Cardiac muscle cell (in vitro differentiated cells and primary cell): Measurements from ENCODE around the gene GNAS-AS1. TPM values are rescaled to one million over a fixed set of nuclear protein-coding genes. Genes with fewer than 3 reads are reported as not detected.

Source experiments
- DNase-seq, 2 donors: peaks; one replicate each; pipeline versions ENCODE4 v3.0.0 to v3.0.0-alpha.2; 2010 to 2017; ENCODE audit warnings: low read depth in 1 of 2, low spot score in 1 of 2
- H3K27ac ChIP-seq: fragments of 200-600 bp; sonication (generic); 2 replicates; pipeline ENCODE4 v1.5.1; 2016
- H3K27me3 ChIP-seq: fragments of 200-600 bp; sonication (generic); 2 replicates; pipeline ENCODE4 v1.6.0; 2016; ENCODE audit warnings: control low read depth
- H3K36me3 ChIP-seq: fragments of 200-600 bp; sonication (generic); 2 replicates; pipeline ENCODE4 v1.5.1; 2016; ENCODE audit warnings: control low read depth
- H3K4me1 ChIP-seq: fragments of 200-600 bp; sonication (generic); 2 replicates; pipeline ENCODE4 v1.8.1; 2017; ENCODE audit warnings: low read depth, mild to moderate bottlenecking, mixed run types
- H3K4me3 ChIP-seq: fragments of 200-600 bp; sonication (generic); 2 replicates; pipeline ENCODE4 v1.5.1; 2016; ENCODE audit warnings: mild to moderate bottlenecking
- H3K9me3 ChIP-seq: fragments of 200-600 bp; sonication (generic); 2 replicates; pipeline ENCODE4 v1.5.1; 2017; ENCODE audit warnings: low read depth, mild to moderate bottlenecking, control low read depth
- polyA plus RNA-seq: library from polyadenylated mRNA; unstranded; fragments of >200 nt; fragmentation: Nextera tagmentation; extraction: Ambion mirVana; gene quantifications from 2 replicates; pipeline ENCODE4 v1.2.1, GENCODE V29; 2016
- total RNA-seq: library from RNA; depleted of rRNA; stranded (reverse); fragments of >200 nt; gene quantifications from 2 replicates; pipeline ENCODE4 v1.2.3, GENCODE V29; 2016
- TF ChIP-seq, protein P1 (sequence below): IDR thresholded peaks from 2 replicates; pipeline ENCODE4 v1.5.1; 2012; ENCODE audit warnings: low read depth, mild to moderate bottlenecking, low read length

GNAS-AS1 gene
- total and polyA plus RNA-seq, 2 experiments from 2014 or later, result 1.4 to 1.8 TPM

GRCh38 chr20:58854638-58855471 is 4.2 kb upstream of the GNAS-AS1 start:
- H3K9me3 ChIP-seq, result no peaks in the 10 kb centered on the region
- no peak overlapping the region for H3K27ac ChIP-seq
- H3K27me3 ChIP-seq, result peaks cover 79% of the 10 kb centered on the region
- peak overlapping the region; percentile 21 for H3K4me3 ChIP-seq
- DNase-seq, result no peak
- H3K36me3 ChIP-seq, result no peaks in the 10 kb centered on the region
- TF ChIP-seq, protein P1, sequence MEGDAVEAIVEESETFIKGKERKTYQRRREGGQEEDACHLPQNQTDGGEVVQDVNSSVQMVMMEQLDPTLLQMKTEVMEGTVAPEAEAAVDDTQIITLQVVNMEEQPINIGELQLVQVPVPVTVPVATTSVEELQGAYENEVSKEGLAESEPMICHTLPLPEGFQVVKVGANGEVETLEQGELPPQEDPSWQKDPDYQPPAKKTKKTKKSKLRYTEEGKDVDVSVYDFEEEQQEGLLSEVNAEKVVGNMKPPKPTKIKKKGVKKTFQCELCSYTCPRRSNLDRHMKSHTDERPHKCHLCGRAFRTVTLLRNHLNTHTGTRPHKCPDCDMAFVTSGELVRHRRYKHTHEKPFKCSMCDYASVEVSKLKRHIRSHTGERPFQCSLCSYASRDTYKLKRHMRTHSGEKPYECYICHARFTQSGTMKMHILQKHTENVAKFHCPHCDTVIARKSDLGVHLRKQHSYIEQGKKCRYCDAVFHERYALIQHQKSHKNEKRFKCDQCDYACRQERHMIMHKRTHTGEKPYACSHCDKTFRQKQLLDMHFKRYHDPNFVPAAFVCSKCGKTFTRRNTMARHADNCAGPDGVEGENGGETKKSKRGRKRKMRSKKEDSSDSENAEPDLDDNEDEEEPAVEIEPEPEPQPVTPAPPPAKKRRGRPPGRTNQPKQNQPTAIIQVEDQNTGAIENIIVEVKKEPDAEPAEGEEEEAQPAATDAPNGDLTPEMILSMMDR, result no peak
- no peaks in the 10 kb centered on the region for H3K4me1 ChIP-seq

GRCh38 chr20:58853976-58854637 is 3.4 kb upstream of the GNAS-AS1 start:
- Histone ChIP-seq H3K4me3 (peak overlapping the region; percentile 21), H3K36me3 (no peaks in the 10 kb centered on the region), H3K27ac (no peak overlapping the region), H3K4me1 (no peaks in the 10 kb centered on the region), H3K27me3 (peaks cover 76% of the 10 kb centered on the region), H3K9me3 (no peaks in the 10 kb centered on the region)
- DNase-seq, result no peak
- TF ChIP-seq, protein P1, result no peak

DNA sequence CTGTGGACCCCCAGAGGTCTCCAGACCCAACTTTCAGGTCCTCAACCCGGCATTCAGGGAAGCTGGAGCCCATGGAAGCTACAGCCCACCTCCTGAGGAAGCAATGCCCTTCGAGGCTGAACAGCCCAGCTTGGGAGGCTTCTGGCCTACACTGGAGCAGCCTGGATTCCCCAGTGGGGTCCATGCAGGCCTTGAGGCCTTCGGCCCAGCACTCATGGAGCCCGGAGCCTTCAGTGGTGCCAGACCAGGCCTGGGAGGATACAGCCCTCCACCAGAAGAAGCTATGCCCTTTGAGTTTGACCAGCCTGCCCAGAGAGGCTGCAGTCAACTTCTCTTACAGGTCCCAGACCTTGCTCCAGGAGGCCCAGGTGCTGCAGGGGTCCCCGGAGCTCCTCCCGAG is 2.8 kb upstream of the GNAS-AS1 start:
- DNase-seq, result no peak
- H3K4me3 ChIP-seq, result no peak overlapping the region
- no peaks in the 10 kb centered on the region for H3K9me3 ChIP-seq
- peaks cover 72% of the 10 kb centered on the region for H3K27me3 ChIP-seq
- TF ChIP-seq, protein P1, result no peak
- no peaks in the 10 kb centered on the region for H3K4me1 ChIP-seq
- no peak overlapping the region for H3K27ac ChIP-seq
- no peaks in the 10 kb centered on the region for H3K36me3 ChIP-seq

DNA sequence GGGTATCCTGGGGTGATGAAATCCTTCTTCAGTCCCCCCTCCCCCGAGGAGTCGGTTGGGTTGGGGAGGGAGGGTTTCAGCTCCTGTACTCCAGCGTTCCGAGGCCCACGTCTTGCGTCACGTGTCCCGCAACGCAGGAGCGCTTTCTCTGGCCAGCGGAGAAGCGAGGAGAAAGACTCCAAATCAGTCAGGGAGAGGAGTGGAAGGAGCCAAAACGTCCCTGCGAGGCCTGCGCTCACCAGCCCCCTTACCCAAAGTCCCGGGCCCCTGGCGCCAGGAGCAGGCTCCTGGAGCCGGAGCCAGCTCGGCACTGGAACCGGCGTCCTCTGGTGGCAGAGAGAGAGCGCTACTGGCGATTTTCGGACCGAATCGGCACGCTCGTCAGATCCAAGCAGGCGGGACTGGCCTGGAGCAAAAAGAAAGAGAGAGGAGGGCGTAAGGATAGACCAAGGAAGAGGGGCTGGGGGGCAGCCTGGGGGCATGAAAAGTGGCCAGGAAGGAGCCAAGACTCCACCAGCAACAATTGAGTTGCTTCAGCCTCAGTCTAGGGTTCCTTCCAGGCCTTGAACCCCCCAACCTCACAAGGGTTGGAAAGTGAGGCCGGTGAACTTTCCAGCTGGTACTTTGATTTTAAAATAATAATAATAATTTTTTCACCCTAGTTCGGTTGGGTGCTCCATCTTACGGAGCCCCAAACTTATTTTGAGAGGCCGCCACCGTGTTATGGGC is 2.0 kb upstream of the GNAS-AS1 start, which contains the start of gene GNAS:
Gene GNAS, plus strand, starts transcription at position 174 of the 729 bp plus-strand sequence.
- Histone ChIP-seq H3K27ac (no peak within 1 kb of the TSS), H3K4me1 (no peaks in the 10 kb centered on the region), H3K27me3 (peaks cover 64% of the 10 kb centered on the region), H3K9me3 (no peaks in the 10 kb centered on the region), H3K36me3 (no peaks in the 10 kb centered on the region), H3K4me3 (peak within 1 kb of the TSS; percentile 52)
- TF ChIP-seq, protein P1, result peak; percentile 78
- peak; percentile 70 to 82 for DNase-seq

GRCh38 chr20:58851969-58852458 is 1.3 kb upstream of the GNAS-AS1 start:
- peak overlapping the region; percentile 52 for H3K4me3 ChIP-seq
- no peak overlapping the region for H3K27ac ChIP-seq
- H3K4me1 ChIP-seq, result no peaks in the 10 kb centered on the region
- TF ChIP-seq, protein P1, result no peak
- H3K9me3 ChIP-seq, result no peaks in the 10 kb centered on the region
- H3K27me3 ChIP-seq, result peaks cover 57% of the 10 kb centered on the region
- DNase-seq, result no peak
- H3K36me3 ChIP-seq, result no peaks in the 10 kb centered on the region
